GM12801 (cell line): ENCODE results near the gene CTSO.

Experiments
- CTCF ChIP-seq: IDR thresholded peaks from one replicate; pipeline ENCODE4 v1.5.1; 2011; ENCODE audit warnings: control low read depth; ENCODE audit not compliant: insufficient read length; ENCODE audit errors: extremely low read depth

The CTSO gene

GRCh38 chr4:155941820-155942219 is 11.8 kb downstream of the CTSO start:
- TF ChIP-seq CTCF: no peak

GRCh38 chr4:155941085-155941790 is 12.4 kb downstream of the CTSO start:
- TF ChIP-seq CTCF: no peak

GRCh38 chr4:155935389-155935986 is 18.2 kb downstream of the CTSO start:
- no peak for TF ChIP-seq CTCF

GRCh38 chr4:155931634-155932033 is 22.0 kb downstream of the CTSO start:
- no peak for TF ChIP-seq CTCF

- TF ChIP-seq CTCF: no peak
Measured at GRCh38 chr4:155930330-155930729, 23.3 kb downstream of the CTSO start.

GRCh38 chr4:155929833-155930232 is 23.8 kb downstream of the CTSO start:
- no peak for TF ChIP-seq CTCF

- no peak for TF ChIP-seq CTCF
Measured at GRCh38 chr4:155924637-155925036, 29.0 kb downstream of the CTSO start.
